HS-5 (cell line): ENCODE results near the gene RAD54L2.
"Not testable (repeated sequence)": the region's sequence is repeated elsewhere in the genome, so short reads cannot be mapped to it uniquely, and the experiment has no call there.

Source experiments
- DNase-seq: peaks from one replicate; pipeline ENCODE4 v3.0.0-alpha.2; 2012; ENCODE audit warnings: low read depth

Gene RAD54L2

GRCh38 chr3:51544011-51544775, 5.7 kb downstream of the RAD54L2 start:
- no peak for DNase-seq

DNA sequence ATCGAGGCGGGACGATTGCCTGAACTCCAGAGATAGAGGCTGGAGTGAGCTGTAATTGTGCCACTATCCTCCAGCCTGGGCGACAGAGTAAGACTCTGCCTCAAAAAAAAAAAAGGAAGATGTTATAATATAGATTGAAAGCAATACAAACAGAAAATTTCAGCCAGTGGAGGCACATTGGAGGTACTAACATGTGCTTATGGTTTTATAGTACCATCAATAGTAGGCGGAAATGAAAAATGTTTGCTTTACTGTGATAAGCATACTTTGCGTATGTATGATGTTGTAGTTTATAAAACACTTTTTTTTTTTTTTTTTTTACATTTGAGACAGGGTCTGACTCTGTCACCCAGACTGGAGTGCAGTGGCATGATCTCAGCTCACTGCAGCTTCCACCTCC, 8.8 kb downstream of the RAD54L2 start:
- DNase-seq, result no peak

- no peak for DNase-seq
Measured at GRCh38 chr3:51549311-51549710, 10.8 kb downstream of the RAD54L2 start.

DNA sequence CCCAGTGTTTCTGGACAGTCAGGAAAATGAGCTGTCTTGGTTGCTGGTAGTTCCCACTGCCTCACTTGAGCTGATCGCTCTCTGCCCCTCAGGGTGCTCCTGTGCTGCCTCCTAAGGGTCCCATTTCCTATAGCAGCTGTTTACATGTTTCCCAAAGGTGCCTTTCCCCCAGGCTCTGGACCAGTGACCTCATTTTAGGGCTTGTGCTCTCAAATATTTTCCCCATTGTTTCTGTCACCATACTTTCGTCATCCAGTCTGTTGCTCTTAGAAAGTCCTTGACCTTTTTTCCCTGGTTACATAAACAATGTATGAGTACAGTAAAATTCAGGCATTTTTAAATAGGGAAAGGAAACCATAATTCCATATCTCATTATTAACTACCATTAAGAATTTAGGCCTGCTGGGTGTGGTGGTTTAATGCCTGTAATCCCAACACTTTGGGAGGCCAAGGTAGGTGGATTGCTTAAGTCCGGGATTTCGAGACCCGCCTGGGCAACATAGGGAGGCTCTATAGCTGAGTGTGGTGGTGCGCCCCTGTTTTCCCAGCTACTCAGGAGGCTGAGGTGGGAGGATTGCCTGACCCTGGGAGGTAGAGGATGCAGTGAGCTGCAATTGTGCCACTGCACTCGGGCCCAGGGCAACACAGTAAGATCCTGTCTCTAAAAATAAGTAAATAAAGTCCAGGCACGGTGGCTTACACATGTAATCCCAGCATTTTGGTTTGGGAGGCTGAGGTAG, 11.7 kb downstream of the RAD54L2 start:
- DNase-seq, result no peak

DNA sequence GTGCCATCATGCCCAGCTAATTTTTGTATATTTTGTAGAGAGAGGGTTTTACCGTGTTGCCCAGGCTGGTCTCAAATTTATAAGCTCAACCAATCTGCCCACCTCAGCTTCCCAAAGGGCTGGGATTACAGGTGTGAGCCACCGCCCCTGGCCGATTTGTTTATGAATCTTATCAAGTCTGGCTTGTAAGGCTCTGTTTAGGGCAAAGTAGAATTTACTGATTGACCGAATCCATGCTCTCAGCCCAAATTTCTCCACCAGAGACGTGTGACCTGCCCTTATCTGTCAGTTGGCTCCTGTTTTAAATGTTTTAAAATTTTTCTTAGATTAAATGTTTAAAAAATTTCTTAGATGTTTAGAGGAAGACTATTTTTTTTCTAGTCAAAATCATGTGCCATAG, 19.5 kb downstream of the RAD54L2 start:
- DNase-seq, result no peak

- DNase-seq, result no peak
Measured at GRCh38 chr3:51559411-51559888, 20.9 kb downstream of the RAD54L2 start.

DNA sequence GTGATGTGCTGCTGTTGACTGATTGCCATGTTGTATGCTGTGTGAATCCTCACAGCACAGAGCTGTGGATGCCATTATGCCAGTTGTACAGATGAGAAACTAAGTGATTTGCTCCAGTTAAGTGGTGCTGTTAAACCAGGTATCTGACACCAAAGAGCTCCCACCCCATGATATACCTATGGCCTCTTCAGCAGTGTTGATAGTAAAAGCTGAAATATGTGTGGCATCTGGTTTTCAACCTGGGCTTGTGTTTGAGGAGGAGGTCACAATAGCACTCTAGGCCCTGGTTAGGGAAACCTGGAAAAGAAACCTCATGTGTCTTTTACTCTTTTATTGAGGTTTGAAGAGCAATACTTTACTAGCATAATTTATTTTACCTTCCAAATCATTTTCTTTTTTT, 21.4 kb downstream of the RAD54L2 start:
- no peak for DNase-seq

DNA sequence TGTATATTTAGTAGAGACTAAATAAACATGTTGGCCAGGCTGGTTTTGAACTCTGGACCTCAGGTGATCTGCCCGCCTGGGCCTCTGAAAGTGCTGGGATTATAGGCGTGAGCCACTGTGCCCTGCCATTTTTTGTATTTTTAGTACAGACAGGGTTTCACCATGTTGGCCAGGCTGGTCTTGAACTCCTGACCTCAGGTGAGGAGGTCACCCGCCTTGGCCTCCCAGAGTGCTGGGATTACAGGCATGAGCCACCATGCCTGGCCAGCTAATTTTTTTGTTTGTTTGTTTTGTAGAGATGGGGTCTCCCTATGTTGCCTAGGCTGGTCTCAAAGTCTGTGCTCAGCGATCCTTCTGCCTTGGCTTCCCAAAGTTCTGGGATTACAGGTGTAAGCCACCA, 23.9 kb downstream of the RAD54L2 start:
- not testable (repeated sequence) for DNase-seq

- no peak for DNase-seq
Measured at GRCh38 chr3:51568036-51568435, 29.5 kb downstream of the RAD54L2 start.

DNA sequence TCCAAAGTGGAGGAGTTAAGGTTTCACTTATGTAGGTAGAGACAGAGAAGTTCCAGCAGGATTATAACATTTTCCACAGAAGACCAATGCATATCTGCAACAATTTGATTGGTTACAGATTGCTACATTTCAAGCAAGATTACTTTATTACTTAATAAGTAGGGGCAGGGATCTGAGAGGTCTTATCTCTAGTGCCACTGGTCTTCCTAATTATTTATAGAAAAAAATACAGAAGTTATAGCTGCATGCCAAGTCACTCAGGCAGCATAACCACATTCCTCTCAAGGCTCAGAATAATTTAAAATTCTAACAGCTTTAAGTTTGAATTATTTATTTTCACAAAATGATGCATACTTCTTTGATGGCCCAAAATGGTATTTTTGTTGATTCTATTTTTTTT, 30.5 kb downstream of the RAD54L2 start:
- DNase-seq, result no peak

- no peak for DNase-seq
Measured at GRCh38 chr3:51578238-51578637, 39.7 kb downstream of the RAD54L2 start.

DNA sequence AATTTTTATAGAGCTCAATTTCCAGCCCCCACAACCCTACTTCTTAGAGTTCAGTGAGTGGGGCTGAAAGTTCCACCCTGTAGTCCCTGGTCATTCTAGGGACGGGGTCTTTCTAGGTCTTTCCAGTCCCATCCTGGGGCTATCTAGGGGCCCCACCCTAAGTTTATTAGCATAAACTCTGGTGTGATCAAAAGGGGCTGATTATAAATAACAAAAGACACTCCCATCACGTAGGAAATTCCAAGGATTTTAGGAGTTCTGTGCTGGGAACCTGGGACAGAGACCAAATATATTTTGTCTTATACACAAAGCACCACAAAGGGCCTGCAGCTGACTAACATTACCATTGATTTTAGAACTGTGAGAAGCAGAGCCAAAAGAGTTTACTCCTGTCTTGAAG, 41.9 kb downstream of the RAD54L2 start:
- DNase-seq, result no peak

DNA sequence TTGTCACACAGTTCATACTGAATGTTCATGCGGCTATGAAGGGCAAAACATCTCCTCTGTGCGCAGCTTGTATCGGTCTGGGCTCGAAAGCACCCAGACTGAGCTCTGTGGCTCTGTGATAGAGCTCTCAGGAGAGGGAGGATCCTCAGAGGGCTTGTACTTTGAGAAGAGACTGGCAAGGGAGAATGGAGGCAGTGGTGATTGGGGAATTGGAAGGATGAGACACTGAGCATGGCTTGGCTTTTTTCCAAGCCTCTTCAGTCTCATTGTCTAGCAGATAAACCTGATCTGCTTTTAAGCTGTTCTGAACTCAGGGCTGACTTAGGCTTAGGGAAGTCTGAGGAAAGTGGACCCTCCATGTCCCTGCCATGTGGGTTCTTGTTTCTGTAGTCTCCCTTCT, 43.0 kb downstream of the RAD54L2 start:
- no peak for DNase-seq

DNA sequence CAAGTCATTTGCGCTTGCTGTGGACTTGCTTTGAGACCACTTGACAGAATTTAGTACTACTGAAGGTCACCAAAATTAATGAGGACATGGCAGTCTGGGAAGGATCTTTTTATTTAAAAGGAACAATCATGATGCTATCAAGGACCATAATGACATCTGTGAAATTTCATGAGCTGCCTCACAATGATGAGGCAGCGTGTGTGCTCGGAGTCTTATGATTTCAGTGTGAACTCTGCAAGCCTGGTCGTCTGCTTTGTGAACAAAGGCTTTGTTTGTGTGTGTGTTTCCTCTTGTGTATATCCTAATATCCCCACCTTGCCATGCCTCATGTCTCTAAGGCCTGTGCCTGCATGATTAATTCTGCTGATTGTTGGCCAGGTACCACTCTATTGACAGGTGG, 46.7 kb downstream of the RAD54L2 start:
- no peak for DNase-seq

GRCh38 chr3:51585871-51586270, 47.4 kb downstream of the RAD54L2 start:
- no peak for DNase-seq
